Measurements from ENCODE around the gene AVPI1.
A peak's percentile ranks its signal among the peaks of the same experiment; 100 is the strongest.
"Not testable (repeated sequence)": the region's sequence is repeated elsewhere in the genome, so short reads cannot be mapped to it uniquely, and the experiment has no call there.

AVPI1 gene

DNA sequence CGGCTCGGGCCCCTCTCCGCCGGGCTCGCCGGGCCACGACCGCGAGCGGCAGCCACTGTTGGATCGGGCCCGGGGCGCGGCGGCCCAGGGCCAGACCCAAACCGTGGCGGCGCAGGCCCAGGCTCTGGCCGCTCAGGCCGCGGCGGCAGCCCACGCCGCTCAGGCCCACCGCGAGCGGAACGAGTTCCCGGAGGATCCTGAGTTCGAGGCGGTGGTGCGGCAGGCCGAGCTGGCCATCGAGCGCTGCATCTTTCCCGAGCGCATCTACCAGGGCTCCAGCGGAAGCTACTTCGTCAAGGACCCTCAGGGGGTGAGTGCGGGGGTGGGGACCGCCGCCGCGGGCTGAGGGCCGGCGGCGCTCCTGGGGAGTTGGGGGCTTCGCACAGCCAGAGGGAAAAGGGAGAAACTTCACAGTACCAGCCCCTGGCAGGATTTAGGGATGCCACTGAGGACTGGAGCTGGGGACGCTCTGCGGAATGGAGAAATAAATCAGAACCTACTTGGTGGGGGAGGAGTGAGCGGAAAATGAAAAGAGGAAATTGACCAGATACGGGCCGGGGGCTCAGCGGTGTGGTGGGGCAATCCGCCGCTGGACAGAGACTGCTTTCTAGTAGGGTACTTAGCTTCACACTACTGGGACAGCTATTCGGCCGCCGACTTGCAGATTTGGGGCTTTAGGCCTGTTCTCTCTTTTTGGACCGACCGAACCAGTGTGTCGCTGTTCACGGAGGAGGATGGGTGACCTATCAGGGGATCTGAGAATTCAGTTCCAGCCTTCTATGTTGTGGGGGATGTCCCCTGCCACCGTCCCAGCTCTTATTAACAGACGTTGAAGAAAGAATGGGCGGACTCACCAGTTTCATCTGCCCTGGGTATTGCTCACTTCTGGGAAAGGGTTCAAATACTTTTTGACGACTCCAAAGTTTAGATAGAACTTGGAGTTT lies 45.9 kb downstream of the AVPI1 start:
- Mint-ChIP-seq H3K36me3 (ENCODE audit: low read depth) (peaks cover 20% of the 10 kb centered on the region), H3K27ac (peak overlapping the region; percentile 56 to 95 (median 94)), H3K9me3 (no peaks in the 10 kb centered on the region), H3K4me1 (peaks cover 19% of the 10 kb centered on the region), H3K4me3 (peak overlapping the region; percentile 99 to 100 (median 99)), H3K27me3 (ENCODE audit: low read depth) (peaks cover 5% of the 10 kb centered on the region)
- TF ChIP-seq, protein P1, sequence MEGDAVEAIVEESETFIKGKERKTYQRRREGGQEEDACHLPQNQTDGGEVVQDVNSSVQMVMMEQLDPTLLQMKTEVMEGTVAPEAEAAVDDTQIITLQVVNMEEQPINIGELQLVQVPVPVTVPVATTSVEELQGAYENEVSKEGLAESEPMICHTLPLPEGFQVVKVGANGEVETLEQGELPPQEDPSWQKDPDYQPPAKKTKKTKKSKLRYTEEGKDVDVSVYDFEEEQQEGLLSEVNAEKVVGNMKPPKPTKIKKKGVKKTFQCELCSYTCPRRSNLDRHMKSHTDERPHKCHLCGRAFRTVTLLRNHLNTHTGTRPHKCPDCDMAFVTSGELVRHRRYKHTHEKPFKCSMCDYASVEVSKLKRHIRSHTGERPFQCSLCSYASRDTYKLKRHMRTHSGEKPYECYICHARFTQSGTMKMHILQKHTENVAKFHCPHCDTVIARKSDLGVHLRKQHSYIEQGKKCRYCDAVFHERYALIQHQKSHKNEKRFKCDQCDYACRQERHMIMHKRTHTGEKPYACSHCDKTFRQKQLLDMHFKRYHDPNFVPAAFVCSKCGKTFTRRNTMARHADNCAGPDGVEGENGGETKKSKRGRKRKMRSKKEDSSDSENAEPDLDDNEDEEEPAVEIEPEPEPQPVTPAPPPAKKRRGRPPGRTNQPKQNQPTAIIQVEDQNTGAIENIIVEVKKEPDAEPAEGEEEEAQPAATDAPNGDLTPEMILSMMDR (IDR thresholded peaks at IDR 0.05; ENCODE audit: unreplicated experiment in 3 of 3), result no peak

DNA sequence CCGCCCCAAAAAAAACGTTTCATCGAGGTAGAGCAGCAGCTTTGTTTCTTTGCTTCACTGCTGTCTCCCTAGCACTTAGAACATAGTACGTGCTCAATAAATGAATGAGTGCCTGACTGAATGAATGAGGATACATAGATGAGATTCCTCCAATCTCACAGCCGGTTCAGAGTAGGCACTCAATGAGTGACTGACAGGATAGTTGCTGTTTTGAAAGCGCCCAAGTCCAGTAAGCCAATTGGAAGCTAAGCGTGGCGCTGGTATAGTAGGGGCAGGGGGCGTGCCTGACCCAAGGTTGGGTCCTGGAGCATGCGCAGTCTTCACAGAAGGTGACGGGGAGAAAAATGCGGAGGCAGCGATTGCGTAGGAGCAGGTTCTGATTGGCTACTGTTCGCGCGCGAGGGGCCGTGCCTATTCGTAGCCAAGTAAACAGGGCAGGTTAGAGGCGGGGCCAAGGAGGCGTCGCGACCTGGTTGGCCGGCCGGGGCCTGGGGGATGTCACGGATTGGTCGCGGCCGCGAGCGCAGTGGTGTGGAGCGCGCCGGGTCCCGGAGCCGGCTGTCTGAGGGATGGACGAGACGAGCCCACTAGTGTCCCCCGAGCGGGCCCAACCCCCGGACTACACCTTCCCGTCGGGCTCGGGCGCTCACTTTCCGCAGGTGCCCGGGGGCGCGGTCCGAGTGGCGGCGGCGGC lies 46.7 kb downstream of the AVPI1 start, which contains the start of gene PI4K2A:
Gene PI4K2A (plus strand): TSS at position 498 of the 694 bp plus-strand sequence. CDS start 72 bp downstream, at position 570.
- no peaks in the 10 kb centered on the region for H3K9me3 Mint-ChIP-seq
- H3K4me1 Mint-ChIP-seq, result peaks cover 19% of the 10 kb centered on the region
- H3K36me3 Mint-ChIP-seq (ENCODE audit: low read depth), result peaks cover 16% of the 10 kb centered on the region
- H3K4me3 Mint-ChIP-seq, result peak within 1 kb of the TSS; percentile 99 to 100 (median 99)
- TF ChIP-seq, protein P1 (IDR thresholded peaks at IDR 0.05; ENCODE audit: unreplicated experiment in 3 of 3), result no peak
- peak within 1 kb of the TSS; percentile 56 to 95 (median 94) for H3K27ac Mint-ChIP-seq
- peaks cover 5% of the 10 kb centered on the region for H3K27me3 Mint-ChIP-seq (ENCODE audit: low read depth)

DNA sequence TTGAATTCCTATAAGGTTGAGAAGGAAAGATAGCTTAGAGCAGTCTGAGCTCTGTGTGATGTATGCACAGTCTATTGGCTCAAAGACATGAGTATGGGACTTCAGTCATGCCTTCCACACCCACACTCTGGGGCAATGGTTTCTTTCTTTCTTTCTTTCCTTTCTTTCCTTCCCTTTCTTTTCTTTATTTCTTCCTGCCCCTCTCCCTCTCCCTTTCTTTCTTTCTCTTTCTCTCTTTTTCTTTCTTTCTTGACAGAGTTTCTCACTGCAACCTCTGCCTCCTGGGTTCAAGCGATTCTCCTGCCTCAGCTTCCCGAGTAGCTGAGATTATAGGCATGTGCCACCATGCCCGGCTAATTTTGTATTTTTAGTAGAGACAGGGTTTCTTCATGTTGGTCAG lies 48.0 kb downstream of the AVPI1 start:
- not testable (repeated sequence) for H3K9me3 Mint-ChIP-seq; H3K27me3 Mint-ChIP-seq (ENCODE audit: low read depth); H3K36me3 Mint-ChIP-seq (ENCODE audit: low read depth)
- Mint-ChIP-seq H3K4me3 (peak overlapping the region in 1 of 3 experiments; percentile 25), H3K27ac (peak overlapping the region in 1 of 3 experiments; percentile 97), H3K4me1 (peaks cover 19% of the 10 kb centered on the region)

DNA sequence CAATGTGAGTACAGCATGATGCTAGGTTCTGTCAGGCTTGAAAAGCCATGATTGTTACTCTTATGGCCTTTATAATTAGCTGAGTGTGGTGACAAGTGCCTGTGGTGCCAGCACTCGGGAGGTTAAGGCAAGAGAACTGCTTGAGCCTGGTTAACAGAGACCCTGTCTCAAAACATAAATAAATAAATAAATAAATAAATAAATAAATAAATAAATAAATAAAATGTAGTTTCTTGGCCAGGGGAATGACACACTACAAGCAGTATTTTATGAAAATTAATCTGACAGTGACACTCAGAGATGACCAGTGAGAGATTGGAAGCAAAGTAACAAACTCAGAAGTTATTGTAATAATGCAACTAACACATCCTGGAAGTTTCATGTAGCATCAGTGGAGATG lies 51.5 kb downstream of the AVPI1 start:
- peaks cover 12% of the 10 kb centered on the region for H3K4me1 Mint-ChIP-seq
- no peaks in the 10 kb centered on the region for H3K27me3 Mint-ChIP-seq (ENCODE audit: low read depth)
- H3K9me3 Mint-ChIP-seq, result no peaks in the 10 kb centered on the region
- TF ChIP-seq, protein P1 (IDR thresholded peaks at IDR 0.05; ENCODE audit: unreplicated experiment in 3 of 3), result no peak
- no peak overlapping the region for H3K27ac Mint-ChIP-seq
- no peaks in the 10 kb centered on the region for H3K36me3 Mint-ChIP-seq (ENCODE audit: low read depth)
- H3K4me3 Mint-ChIP-seq, result peak overlapping the region in 1 of 3 experiments; percentile 30

DNA sequence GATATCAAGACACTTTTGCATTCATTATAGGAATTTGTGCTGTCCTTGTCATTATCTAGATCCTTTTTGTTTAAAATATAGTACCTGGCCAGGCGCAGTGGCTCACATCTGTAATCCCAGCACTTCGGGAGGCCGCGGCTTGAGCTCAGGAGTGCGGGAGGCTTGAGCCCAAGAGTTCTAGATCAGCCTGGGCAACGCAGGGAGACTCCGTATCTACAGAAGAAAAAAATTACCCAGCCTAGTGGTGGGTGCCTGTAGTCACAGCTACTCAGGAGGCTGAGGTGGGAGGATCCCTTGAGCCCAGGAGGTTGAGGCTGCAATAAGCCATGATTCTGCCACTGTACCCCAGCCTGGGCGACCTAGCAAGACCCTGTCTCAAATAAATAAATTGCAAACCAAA lies 53.1 kb downstream of the AVPI1 start:
- peak overlapping the region; percentile 95 to 96 (median 95) for H3K4me3 Mint-ChIP-seq
- no peaks in the 10 kb centered on the region for H3K9me3 Mint-ChIP-seq
- peak overlapping the region; percentile 90 to 95 (median 93) for H3K27ac Mint-ChIP-seq
- H3K27me3 Mint-ChIP-seq (ENCODE audit: low read depth), result no peaks in the 10 kb centered on the region
- peaks cover 3% of the 10 kb centered on the region for H3K36me3 Mint-ChIP-seq (ENCODE audit: low read depth)
- H3K4me1 Mint-ChIP-seq, result peaks cover 12% of the 10 kb centered on the region
- TF ChIP-seq, protein P1 (IDR thresholded peaks at IDR 0.05; ENCODE audit: unreplicated experiment in 3 of 3), result peak in 2 of 3 experiments; percentile 9 to 44
